GM06990 (cell line): ENCODE data around the gene KRT13.

ENCODE experiments used
- DNase-seq: peaks from one replicate; pipeline ENCODE4 v3.0.0-alpha.2; 2011; ENCODE audit not compliant: insufficient read length; ENCODE audit errors: extremely low read depth
- H3K27me3 ChIP-seq: replicated peaks from 2 replicates; pipeline ENCODE4 v1.6.0; 2011; ENCODE audit warnings: low read length; ENCODE audit not compliant: control insufficient read depth, insufficient read depth
- H3K36me3 ChIP-seq: 2 replicates; pipeline ENCODE4 v1.5.1; 2011; ENCODE audit warnings: low read length; ENCODE audit not compliant: control insufficient read depth, insufficient read depth
- H3K4me3 ChIP-seq: replicated peaks from 2 replicates; pipeline ENCODE4 v1.5.1; 2011; ENCODE audit warnings: low read depth, mild to moderate bottlenecking, control low read depth, low read length
- CTCF ChIP-seq: IDR thresholded peaks from 2 replicates; pipeline ENCODE4 v1.5.1; 2011; ENCODE audit warnings: low read length, control low read depth, mild to moderate bottlenecking, inconsistent platforms; ENCODE audit not compliant: insufficient read depth, poor library complexity, severe bottlenecking

Gene KRT13

GRCh38 chr17:41464173-41464572 is 41.2 kb downstream of the KRT13 start:
- TF ChIP-seq CTCF = no peak

GRCh38 chr17:41463746-41464145 is 41.7 kb downstream of the KRT13 start:
- Histone ChIP-seq H3K27me3 (no peaks in the 10 kb centered on the region; the same call in 1 of the 2 replicates), H3K36me3 (no peaks in the 10 kb centered on the region), H3K4me3 (no peak overlapping the region)
- no peak for DNase-seq
- no peak for TF ChIP-seq CTCF

More at GRCh38 chr17:41464173-41464572, 41.2 kb downstream of the KRT13 start:
- Histone ChIP-seq H3K27me3 (no peaks in the 10 kb centered on the region; the same call in 1 of the 2 replicates), H3K4me3 (no peak overlapping the region), H3K36me3 (no peaks in the 10 kb centered on the region)
- DNase-seq = no peak

GRCh38 chr17:41462705-41463104 is 42.7 kb downstream of the KRT13 start:
- H3K27me3 ChIP-seq = no peaks in the 10 kb centered on the region; the same call in 1 of the 2 replicates
- no peak for DNase-seq
- no peak overlapping the region for H3K4me3 ChIP-seq
- no peaks in the 10 kb centered on the region for H3K36me3 ChIP-seq
- TF ChIP-seq CTCF = no peak

- Histone ChIP-seq H3K27me3 (no peaks in the 10 kb centered on the region; the same call in 1 of the 2 replicates), H3K36me3 (no peaks in the 10 kb centered on the region), H3K4me3 (no peak overlapping the region)
- no peak for TF ChIP-seq CTCF
- DNase-seq = no peak
These were observed 47.7 kb downstream of the KRT13 start for GRCh38 chr17:41457676-41458075.

GRCh38 chr17:41456204-41456603 is 49.2 kb downstream of the KRT13 start:
- H3K4me3 ChIP-seq = no peak overlapping the region
- H3K36me3 ChIP-seq = no peaks in the 10 kb centered on the region
- no peak for DNase-seq
- no peaks in the 10 kb centered on the region; the same call in 1 of the 2 replicates for H3K27me3 ChIP-seq
- TF ChIP-seq CTCF = no peak

GRCh38 chr17:41455236-41455635 is 50.2 kb downstream of the KRT13 start:
- no peaks in the 10 kb centered on the region for H3K36me3 ChIP-seq
- no peak for TF ChIP-seq CTCF
- no peaks in the 10 kb centered on the region; the same call in 1 of the 2 replicates for H3K27me3 ChIP-seq
- no peak for DNase-seq
- H3K4me3 ChIP-seq = no peak overlapping the region
